CD14-positive monocyte (primary cell): ENCODE results near the gene SLC25A5. TPM values are rescaled to one million over a fixed set of nuclear protein-coding genes. Genes with fewer than 3 reads are reported as not detected.

Source experiments
- DNase-seq, 3 donors: peaks; one replicate each; pipeline ENCODE4 v3.0.0-alpha.2; 2011 to 2022
- H2AFZ ChIP-seq: 2 replicates; pipeline ENCODE4 v1.6.0; 2012; ENCODE audit warnings: mild to moderate bottlenecking, low read depth, low read length, inconsistent platforms; ENCODE audit not compliant: insufficient read depth, poor library complexity, severe bottlenecking
- H3K27ac ChIP-seq, 2 donors: 1 replicate in 1 of 2; 2 replicates in 1 of 2; pipeline ENCODE4 v1.5.1; 2012 to 2013; ENCODE audit warnings: low read length in 2 of 2, control low read depth in 1 of 2, inconsistent platforms in 1 of 2, low read depth in 1 of 2, mild to moderate bottlenecking in 1 of 2
- H3K27me3 ChIP-seq, 2 donors: one replicate each; pipeline versions ENCODE4 v1.6.0 to v1.6.1; 2011 to 2013; ENCODE audit warnings: low read length in 2 of 2; ENCODE audit not compliant: control insufficient read depth in 2 of 2, insufficient read depth in 2 of 2
- H3K36me3 ChIP-seq, 2 donors: replicated peaks in 1 of 2; 1 replicate in 1 of 2; 2 replicates in 1 of 2; pipeline versions ENCODE4 v1.5.1 to v1.6.1; 2012 to 2013; ENCODE audit warnings: low read length in 2 of 2, control low read depth in 1 of 2, inconsistent platforms in 1 of 2, mild to moderate bottlenecking in 1 of 2; ENCODE audit not compliant: insufficient read depth in 2 of 2, control insufficient read depth in 1 of 2
- H3K4me1 ChIP-seq, 2 donors: 1 replicate in 1 of 2; 2 replicates in 1 of 2; pipeline versions ENCODE4 v1.5.1 to v1.6.1; 2012 to 2013; ENCODE audit warnings: low read length in 2 of 2, control low read depth in 1 of 2, inconsistent platforms in 1 of 2, mild to moderate bottlenecking in 1 of 2, moderate library complexity in 1 of 2; ENCODE audit not compliant: insufficient read depth in 2 of 2, control insufficient read depth in 1 of 2
- H3K4me2 ChIP-seq: replicated peaks from 2 replicates; pipeline ENCODE3; 2012; ENCODE audit warnings: low read length, moderate library complexity, mild to moderate bottlenecking; ENCODE audit not compliant: poor library complexity, severe bottlenecking; ENCODE audit errors: extremely low read depth
- H3K4me3 ChIP-seq, 3 experiments: fragments of 200-600 bp in 1 of 3; sonication (generic) in 1 of 3; replicated peaks in 1 of 3; 1 replicate in 2 of 3; 2 replicates in 1 of 3; pipeline ENCODE4 v1.5.1; 2011 to 2013; ENCODE audit warnings: low read length in 3 of 3, mild to moderate bottlenecking in 3 of 3, control low read depth in 2 of 3, low read depth in 2 of 3, inconsistent platforms in 1 of 3, moderate library complexity in 1 of 3
- H3K79me2 ChIP-seq: 2 replicates; pipeline ENCODE4 v1.6.0; 2012; ENCODE audit warnings: mild to moderate bottlenecking, control low read depth, inconsistent platforms, low read length, moderate library complexity; ENCODE audit not compliant: insufficient read depth
- H3K9ac ChIP-seq: 2 replicates; pipeline ENCODE4 v1.6.0; 2017; ENCODE audit warnings: low read length, mild to moderate bottlenecking; ENCODE audit not compliant: insufficient read depth, poor library complexity, severe bottlenecking
- H3K9me3 ChIP-seq, 2 donors: replicated peaks in 1 of 2; 1 replicate in 1 of 2; 2 replicates in 1 of 2; pipeline versions ENCODE4 v1.5.1 to v1.6.1; 2012 to 2013; ENCODE audit warnings: low read length in 2 of 2, control low read depth in 1 of 2; ENCODE audit not compliant: control insufficient read depth in 1 of 2, insufficient read depth in 1 of 2
- H4K20me1 ChIP-seq: 2 replicates; pipeline ENCODE4 v1.6.0; 2012; ENCODE audit warnings: mild to moderate bottlenecking, low read length, control low read depth, moderate library complexity; ENCODE audit not compliant: insufficient read depth
- H3K27ac Mint-ChIP-seq, 7 donors: one replicate each; pipeline ENCODE4 v1.8.0; 2020; ENCODE audit warnings: mild to moderate bottlenecking in 7 of 7, mixed read lengths in 7 of 7, moderate library complexity in 6 of 7, inconsistent platforms in 2 of 7
- H3K27me3 Mint-ChIP-seq, 3 donors: one replicate each; pipeline ENCODE4 v1.8.0; 2021 to 2022; ENCODE audit warnings: low read depth in 3 of 3, mild to moderate bottlenecking in 3 of 3, mixed read lengths in 3 of 3, moderate library complexity in 3 of 3, inconsistent platforms in 1 of 3
- H3K36me3 Mint-ChIP-seq, 2 donors: one replicate each; pipeline ENCODE4 v1.8.0; 2020; ENCODE audit warnings: mixed read lengths in 2 of 2, inconsistent platforms in 1 of 2, mild to moderate bottlenecking in 1 of 2
- H3K4me1 Mint-ChIP-seq: one replicate; pipeline ENCODE4 v1.8.0; 2020; ENCODE audit warnings: mild to moderate bottlenecking, mixed read lengths
- H3K4me3 Mint-ChIP-seq, 2 donors: one replicate each; pipeline ENCODE4 v1.8.0; 2020; ENCODE audit warnings: mild to moderate bottlenecking in 2 of 2, mixed read lengths in 2 of 2, moderate library complexity in 1 of 2
- H3K9me3 Mint-ChIP-seq, 7 donors: one replicate each; pipeline ENCODE4 v1.8.0; 2020 to 2022; ENCODE audit warnings: mixed read lengths in 7 of 7, mild to moderate bottlenecking in 6 of 7, moderate library complexity in 6 of 7, inconsistent platforms in 2 of 7
- WGBS: methylation state at CpG from one replicate; pipeline ENCODE4 v1.1.5; 2013; ENCODE audit warnings: missing lambda C conversion rate; ENCODE audit not compliant: insufficient coverage; 5-methylcytosine and 5-hydroxymethylcytosine counted together
- intact Hi-C, 2 donors: fragments of 100-400 bp; cut with micrococcal nuclease; formaldehyde crosslinking; loops; one replicate each; pipeline versions ENCODE4 v1.15.0 to v1.15.1; 2023
- polyA plus RNA-seq, 3 donors: library from polyadenylated mRNA; depleted of rRNA in 1 of 3; unstranded in 2 of 3; stranded (reverse) in 1 of 3; fragments of 300-500 nt in 2 of 3; fragments of >200 nt in 1 of 3; fragmentation: Illumina TruSeq in 2 of 3; gene quantifications; 1 replicate in 2 of 3; 2 replicates in 1 of 3; pipeline ENCODE4 v1.2.3, GENCODE V29; 2012 to 2021
- TF ChIP-seq, protein P1 (sequence below): fragments of 200-600 bp; IDR thresholded peaks from one replicate; pipeline ENCODE4 v1.8.0; 2022; ENCODE audit warnings: antibody characterized with exemption, mild to moderate bottlenecking

Gene SLC25A5
- polyA plus RNA-seq, 3 donors: 436 to 491 (median 468) TPM

DNA sequence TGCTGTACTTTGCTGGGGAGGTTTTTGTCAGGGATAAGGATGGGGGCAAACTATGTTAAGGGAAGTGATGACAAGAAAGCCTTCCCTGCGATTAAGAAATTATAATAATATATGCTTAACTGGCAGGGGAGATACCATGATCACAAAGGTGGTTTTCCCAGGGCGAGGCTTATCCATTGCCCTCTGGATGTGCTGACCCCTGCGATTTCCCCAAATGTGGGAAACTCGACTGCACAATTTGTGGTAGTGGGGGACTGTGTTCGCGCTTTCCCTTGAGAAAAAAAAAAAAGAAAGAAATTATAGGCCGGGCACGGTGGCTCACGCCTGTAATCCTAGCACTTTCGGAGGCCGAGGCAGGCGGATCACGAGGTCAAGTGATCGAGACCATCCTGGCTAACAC is 44.6 kb upstream of the SLC25A5 start:
- Histone ChIP-seq H3K27me3 (no peaks in the 10 kb centered on the region), H3K4me1 (peaks cover 8 to 9% of the 10 kb centered on the region in 2 donors), H3K27ac (no peak overlapping the region), H2AFZ (no peak overlapping the region), H3K9ac (no peak overlapping the region), H3K4me2 (no peak overlapping the region), H3K4me3 (no peak overlapping the region), H4K20me1 (no peaks in the 10 kb centered on the region), H3K79me2 (no peaks in the 10 kb centered on the region), H3K36me3 (peaks cover 8 to 23% of the 10 kb centered on the region in 2 donors), H3K9me3 (no peaks in the 10 kb centered on the region)
- peak in 2 of 3 donors; percentile 6 to 23 for DNase-seq
- TF ChIP-seq, protein P1, sequence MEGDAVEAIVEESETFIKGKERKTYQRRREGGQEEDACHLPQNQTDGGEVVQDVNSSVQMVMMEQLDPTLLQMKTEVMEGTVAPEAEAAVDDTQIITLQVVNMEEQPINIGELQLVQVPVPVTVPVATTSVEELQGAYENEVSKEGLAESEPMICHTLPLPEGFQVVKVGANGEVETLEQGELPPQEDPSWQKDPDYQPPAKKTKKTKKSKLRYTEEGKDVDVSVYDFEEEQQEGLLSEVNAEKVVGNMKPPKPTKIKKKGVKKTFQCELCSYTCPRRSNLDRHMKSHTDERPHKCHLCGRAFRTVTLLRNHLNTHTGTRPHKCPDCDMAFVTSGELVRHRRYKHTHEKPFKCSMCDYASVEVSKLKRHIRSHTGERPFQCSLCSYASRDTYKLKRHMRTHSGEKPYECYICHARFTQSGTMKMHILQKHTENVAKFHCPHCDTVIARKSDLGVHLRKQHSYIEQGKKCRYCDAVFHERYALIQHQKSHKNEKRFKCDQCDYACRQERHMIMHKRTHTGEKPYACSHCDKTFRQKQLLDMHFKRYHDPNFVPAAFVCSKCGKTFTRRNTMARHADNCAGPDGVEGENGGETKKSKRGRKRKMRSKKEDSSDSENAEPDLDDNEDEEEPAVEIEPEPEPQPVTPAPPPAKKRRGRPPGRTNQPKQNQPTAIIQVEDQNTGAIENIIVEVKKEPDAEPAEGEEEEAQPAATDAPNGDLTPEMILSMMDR: no peak
- Mint-ChIP-seq H3K9me3 (peaks cover 0 to 4% (median 0%) of the 10 kb centered on the region in 7 donors), H3K27me3 (peaks cover 0 to 7% (median 0%) of the 10 kb centered on the region in 3 donors), H3K27ac (peak overlapping the region in 1 of 7 donors; percentile 11), H3K4me1 (peaks cover 14% of the 10 kb centered on the region), H3K36me3 (peaks cover 4 to 16% of the 10 kb centered on the region in 2 donors), H3K4me3 (no peak overlapping the region)
- intact Hi-C loops: no loop called here
- WGBS: 100% methylated on average over 2 of the region's 14 CpGs

DNA sequence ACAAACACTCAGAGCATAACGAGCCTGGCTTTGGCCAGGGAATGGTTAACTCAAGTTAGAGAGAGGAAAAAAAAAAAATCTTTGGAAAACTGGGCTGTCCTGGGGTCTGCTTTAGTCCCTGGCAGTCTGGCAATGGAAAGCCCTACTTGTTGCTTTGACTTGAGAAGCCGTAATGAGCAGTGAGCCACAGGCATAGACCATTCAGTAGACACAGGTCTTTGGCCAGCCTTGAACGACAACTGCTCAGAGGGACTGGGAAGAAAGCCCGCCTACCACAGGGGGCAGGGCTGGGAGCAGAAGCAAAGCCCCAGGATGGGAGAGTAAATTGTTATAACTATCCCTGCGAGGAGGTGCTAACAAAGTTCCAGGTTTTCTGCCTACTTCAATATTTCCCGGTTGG is 43.2 kb upstream of the SLC25A5 start:
- H3K36me3 Mint-ChIP-seq: peaks cover 5 to 11% of the 10 kb centered on the region in 2 donors
- no peak for DNase-seq
- Histone ChIP-seq H3K27me3 (no peaks in the 10 kb centered on the region), H4K20me1 (no peaks in the 10 kb centered on the region), H3K27ac (no peak overlapping the region), H3K79me2 (no peaks in the 10 kb centered on the region), H2AFZ (no peak overlapping the region), H3K4me1 (peaks cover 8 to 9% of the 10 kb centered on the region in 2 donors), H3K9ac (no peak overlapping the region), H3K9me3 (no peaks in the 10 kb centered on the region), H3K36me3 (peaks cover 5 to 14% of the 10 kb centered on the region in 2 donors), H3K4me3 (no peak overlapping the region), H3K4me2 (no peak overlapping the region)
- peaks cover 0 to 5% (median 0%) of the 10 kb centered on the region in 7 donors for H3K9me3 Mint-ChIP-seq
- no peak overlapping the region for H3K27ac Mint-ChIP-seq
- 100% methylated on average over 1 of the region's 6 CpGs for WGBS
- no peak overlapping the region for H3K4me3 Mint-ChIP-seq
- TF ChIP-seq, protein P1: no peak
- peaks cover 0 to 7% (median 0%) of the 10 kb centered on the region in 3 donors for H3K27me3 Mint-ChIP-seq
- H3K4me1 Mint-ChIP-seq: peaks cover 14% of the 10 kb centered on the region
- intact Hi-C loops: no loop called here
